DOHH2 (cell line): ENCODE results near the gene VPS54.

Experiments
- EZH2phosphoT487 ChIP-seq: fragments of 200-600 bp; sonication (generic); IDR thresholded peaks from 2 replicates; pipeline ENCODE4 v1.6.1; 2017; ENCODE audit warnings: borderline replicate concordance, mild to moderate bottlenecking, antibody characterized with exemption, low read length, moderate library complexity, mixed read lengths
- TF ChIP-seq, protein P1 (sequence below): fragments of 200-600 bp; sonication (generic); IDR thresholded peaks from one replicate; pipeline ENCODE4 v1.5.1; 2014; ENCODE audit warnings: antibody characterized with exemption, mild to moderate bottlenecking, low read depth, low read length; ENCODE audit not compliant: poor library complexity, severe bottlenecking

DNA sequence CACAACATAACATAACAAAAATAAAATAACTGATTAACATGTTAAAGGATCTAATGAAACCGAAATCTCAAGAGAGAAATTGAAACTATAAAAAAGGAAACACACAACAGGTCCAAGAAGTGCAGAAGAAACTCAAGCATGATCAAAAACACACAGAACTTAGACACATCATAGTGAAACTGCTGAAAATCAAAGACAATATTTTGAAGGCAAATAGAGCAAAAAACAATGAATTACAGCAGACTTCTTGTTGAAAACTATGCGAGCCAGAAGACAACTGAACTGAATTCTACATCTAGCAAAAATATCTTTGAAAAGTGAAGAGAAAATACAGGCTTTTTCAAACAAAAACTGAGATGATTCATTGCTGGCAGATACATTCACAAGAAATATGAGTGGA lies 116.2 kb downstream of the VPS54 start:
- TF ChIP-seq, protein P1, sequence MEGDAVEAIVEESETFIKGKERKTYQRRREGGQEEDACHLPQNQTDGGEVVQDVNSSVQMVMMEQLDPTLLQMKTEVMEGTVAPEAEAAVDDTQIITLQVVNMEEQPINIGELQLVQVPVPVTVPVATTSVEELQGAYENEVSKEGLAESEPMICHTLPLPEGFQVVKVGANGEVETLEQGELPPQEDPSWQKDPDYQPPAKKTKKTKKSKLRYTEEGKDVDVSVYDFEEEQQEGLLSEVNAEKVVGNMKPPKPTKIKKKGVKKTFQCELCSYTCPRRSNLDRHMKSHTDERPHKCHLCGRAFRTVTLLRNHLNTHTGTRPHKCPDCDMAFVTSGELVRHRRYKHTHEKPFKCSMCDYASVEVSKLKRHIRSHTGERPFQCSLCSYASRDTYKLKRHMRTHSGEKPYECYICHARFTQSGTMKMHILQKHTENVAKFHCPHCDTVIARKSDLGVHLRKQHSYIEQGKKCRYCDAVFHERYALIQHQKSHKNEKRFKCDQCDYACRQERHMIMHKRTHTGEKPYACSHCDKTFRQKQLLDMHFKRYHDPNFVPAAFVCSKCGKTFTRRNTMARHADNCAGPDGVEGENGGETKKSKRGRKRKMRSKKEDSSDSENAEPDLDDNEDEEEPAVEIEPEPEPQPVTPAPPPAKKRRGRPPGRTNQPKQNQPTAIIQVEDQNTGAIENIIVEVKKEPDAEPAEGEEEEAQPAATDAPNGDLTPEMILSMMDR = no peak
- TF ChIP-seq EZH2phosphoT487 = no peak
